ENCODE results near the gene ITIH3.
A peak's percentile ranks its signal among the peaks of the same experiment; 100 is the strongest.

Gene ITIH3

GRCh38 chr3:52779011-52779836 is 15.4 kb upstream of the ITIH3 start:
- H4K91ac ChIP-seq (ENCODE audit: low read depth, low read length) = no peak overlapping the region
- no peak overlapping the region for H2BK12ac ChIP-seq (ENCODE audit: low read length)
- H3K9ac ChIP-seq (ENCODE audit: low read length) = no peak overlapping the region
- no peak overlapping the region for H3K14ac ChIP-seq (ENCODE audit: low read length)
- no peaks in the 10 kb centered on the region for H3K79me2 ChIP-seq (ENCODE audit: control insufficient read depth, insufficient read depth, low read length, poor library complexity)
- WGBS (ENCODE audit: extremely low coverage, insufficient coverage, insufficient read length) = no CpG with 5 or more reads among the region's 11 CpGs
- no peaks in the 10 kb centered on the region for H3K9me3 ChIP-seq (ENCODE audit: insufficient read depth, low read depth, low read length)
- H3K4me2 ChIP-seq (ENCODE audit: low read length) = no peak overlapping the region
- H2AFZ ChIP-seq (ENCODE audit: insufficient read depth, low read length, poor library complexity) = no peak overlapping the region
- no peak overlapping the region for H3K4ac ChIP-seq (ENCODE audit: low read depth, low read length)
- H2BK120ac ChIP-seq (ENCODE audit: insufficient read depth, low read length, poor library complexity) = no peak overlapping the region
- no peaks in the 10 kb centered on the region for H3K79me1 ChIP-seq (ENCODE audit: low read length)
- no peaks in the 10 kb centered on the region for H3K27me3 ChIP-seq (ENCODE audit: insufficient read depth, low read length)
- H3K18ac ChIP-seq (ENCODE audit: low read length) = no peak overlapping the region
- H4K8ac ChIP-seq (ENCODE audit: low read depth, low read length) = no peak overlapping the region
- H3K36me3 ChIP-seq (ENCODE audit: control insufficient read depth in 1 of 2, insufficient read depth in 2 of 2, low read length in 2 of 2) = no peaks in the 10 kb centered on the region
- DNase-seq = peak; percentile 25 to 28
- no peak overlapping the region for H2AK5ac ChIP-seq (ENCODE audit: low read length)
- H4K12ac ChIP-seq (ENCODE audit: low read depth, low read length) = no peak overlapping the region
- H3K23ac ChIP-seq (ENCODE audit: low read length) = no peak overlapping the region
- no peak overlapping the region for H3K27ac ChIP-seq (ENCODE audit: low read depth, low read length)
- H3K4me3 ChIP-seq (ENCODE audit: low read depth, low read length) = no peak overlapping the region
- H2BK5ac ChIP-seq (ENCODE audit: low read depth, low read length, poor library complexity) = no peak overlapping the region
- no peaks in the 10 kb centered on the region for H3K4me1 ChIP-seq (ENCODE audit: control insufficient read depth in 1 of 2, insufficient read depth in 2 of 2, low read length in 2 of 2)

GRCh38 chr3:52779837-52780585 is 14.6 kb upstream of the ITIH3 start:
- H3K14ac ChIP-seq (ENCODE audit: low read length) = no peak overlapping the region
- H2AFZ ChIP-seq (ENCODE audit: insufficient read depth, low read length, poor library complexity) = no peak overlapping the region
- H3K27ac ChIP-seq (ENCODE audit: low read depth, low read length) = no peak overlapping the region
- no CpG with 5 or more reads among the region's 8 CpGs for WGBS (ENCODE audit: extremely low coverage, insufficient coverage, insufficient read length)
- H2BK12ac ChIP-seq (ENCODE audit: low read length) = no peak overlapping the region
- no peak overlapping the region for H3K18ac ChIP-seq (ENCODE audit: low read length)
- H3K23ac ChIP-seq (ENCODE audit: low read length) = no peak overlapping the region
- no peak overlapping the region for H2BK5ac ChIP-seq (ENCODE audit: low read depth, low read length, poor library complexity)
- H3K9me3 ChIP-seq (ENCODE audit: insufficient read depth, low read depth, low read length) = no peaks in the 10 kb centered on the region
- H4K91ac ChIP-seq (ENCODE audit: low read depth, low read length) = no peak overlapping the region
- no peaks in the 10 kb centered on the region for H3K79me2 ChIP-seq (ENCODE audit: control insufficient read depth, insufficient read depth, low read length, poor library complexity)
- H3K36me3 ChIP-seq (ENCODE audit: control insufficient read depth in 1 of 2, insufficient read depth in 2 of 2, low read length in 2 of 2) = no peaks in the 10 kb centered on the region
- H2BK120ac ChIP-seq (ENCODE audit: insufficient read depth, low read length, poor library complexity) = no peak overlapping the region
- H3K27me3 ChIP-seq (ENCODE audit: insufficient read depth, low read length) = no peaks in the 10 kb centered on the region
- no peak overlapping the region for H3K4me2 ChIP-seq (ENCODE audit: low read length)
- H2AK5ac ChIP-seq (ENCODE audit: low read length) = no peak overlapping the region
- H3K4ac ChIP-seq (ENCODE audit: low read depth, low read length) = no peak overlapping the region
- H3K4me3 ChIP-seq (ENCODE audit: low read depth, low read length) = no peak overlapping the region
- no peak overlapping the region for H4K12ac ChIP-seq (ENCODE audit: low read depth, low read length)
- no peak for DNase-seq
- H3K9ac ChIP-seq (ENCODE audit: low read length) = no peak overlapping the region
- H4K8ac ChIP-seq (ENCODE audit: low read depth, low read length) = no peak overlapping the region
- no peaks in the 10 kb centered on the region for H3K79me1 ChIP-seq (ENCODE audit: low read length)
- H3K4me1 ChIP-seq (ENCODE audit: control insufficient read depth in 1 of 2, insufficient read depth in 2 of 2, low read length in 2 of 2) = no peaks in the 10 kb centered on the region

- H3K18ac ChIP-seq (ENCODE audit: low read length) = no peak overlapping the region
- no peak overlapping the region for H2BK5ac ChIP-seq (ENCODE audit: low read depth, low read length, poor library complexity)
- no peak overlapping the region for H2AFZ ChIP-seq (ENCODE audit: insufficient read depth, low read length, poor library complexity)
- H3K4ac ChIP-seq (ENCODE audit: low read depth, low read length) = no peak overlapping the region
- no peak overlapping the region for H2BK120ac ChIP-seq (ENCODE audit: insufficient read depth, low read length, poor library complexity)
- H3K27me3 ChIP-seq (ENCODE audit: insufficient read depth, low read length) = no peaks in the 10 kb centered on the region
- H3K79me1 ChIP-seq (ENCODE audit: low read length) = no peaks in the 10 kb centered on the region
- no peak overlapping the region for H3K9ac ChIP-seq (ENCODE audit: low read length)
- H2BK12ac ChIP-seq (ENCODE audit: low read length) = no peak overlapping the region
- no peak overlapping the region for H3K23ac ChIP-seq (ENCODE audit: low read length)
- H4K12ac ChIP-seq (ENCODE audit: low read depth, low read length) = no peak overlapping the region
- H3K79me2 ChIP-seq (ENCODE audit: control insufficient read depth, insufficient read depth, low read length, poor library complexity) = no peaks in the 10 kb centered on the region
- no peak overlapping the region for H3K27ac ChIP-seq (ENCODE audit: low read depth, low read length)
- H3K4me3 ChIP-seq (ENCODE audit: low read depth, low read length) = no peak overlapping the region
- no peak overlapping the region for H4K8ac ChIP-seq (ENCODE audit: low read depth, low read length)
- H3K4me2 ChIP-seq (ENCODE audit: low read length) = no peak overlapping the region
- WGBS (ENCODE audit: extremely low coverage, insufficient coverage, insufficient read length) = no CpG with 5 or more reads among the region's 13 CpGs
- H4K91ac ChIP-seq (ENCODE audit: low read depth, low read length) = no peak overlapping the region
- no peak overlapping the region for H2AK5ac ChIP-seq (ENCODE audit: low read length)
- no peak overlapping the region for H3K14ac ChIP-seq (ENCODE audit: low read length)
- no peak for DNase-seq
- H3K9me3 ChIP-seq (ENCODE audit: insufficient read depth, low read depth, low read length) = no peaks in the 10 kb centered on the region
- no peaks in the 10 kb centered on the region for H3K4me1 ChIP-seq (ENCODE audit: control insufficient read depth in 1 of 2, insufficient read depth in 2 of 2, low read length in 2 of 2)
- no peaks in the 10 kb centered on the region for H3K36me3 ChIP-seq (ENCODE audit: control insufficient read depth in 1 of 2, insufficient read depth in 2 of 2, low read length in 2 of 2)
These were observed 12.9 kb upstream of the ITIH3 start for GRCh38 chr3:52781741-52782140.

- no peak overlapping the region for H3K27ac ChIP-seq (ENCODE audit: low read depth, low read length)
- H3K9me3 ChIP-seq (ENCODE audit: insufficient read depth, low read depth, low read length) = no peaks in the 10 kb centered on the region
- WGBS (ENCODE audit: extremely low coverage, insufficient coverage, insufficient read length) = no CpG with 5 or more reads among the region's 12 CpGs
- H2AFZ ChIP-seq (ENCODE audit: insufficient read depth, low read length, poor library complexity) = no peak overlapping the region
- H3K4ac ChIP-seq (ENCODE audit: low read depth, low read length) = no peak overlapping the region
- DNase-seq = no peak
- H2AK5ac ChIP-seq (ENCODE audit: low read length) = no peak overlapping the region
- H2BK5ac ChIP-seq (ENCODE audit: low read depth, low read length, poor library complexity) = no peak overlapping the region
- H4K12ac ChIP-seq (ENCODE audit: low read depth, low read length) = no peak overlapping the region
- no peaks in the 10 kb centered on the region for H3K36me3 ChIP-seq (ENCODE audit: control insufficient read depth in 1 of 2, insufficient read depth in 2 of 2, low read length in 2 of 2)
- H2BK12ac ChIP-seq (ENCODE audit: low read length) = no peak overlapping the region
- no peak overlapping the region for H3K23ac ChIP-seq (ENCODE audit: low read length)
- H4K91ac ChIP-seq (ENCODE audit: low read depth, low read length) = no peak overlapping the region
- H3K79me1 ChIP-seq (ENCODE audit: low read length) = no peaks in the 10 kb centered on the region
- H3K79me2 ChIP-seq (ENCODE audit: control insufficient read depth, insufficient read depth, low read length, poor library complexity) = no peaks in the 10 kb centered on the region
- no peaks in the 10 kb centered on the region for H3K27me3 ChIP-seq (ENCODE audit: insufficient read depth, low read length)
- no peak overlapping the region for H4K8ac ChIP-seq (ENCODE audit: low read depth, low read length)
- H2BK120ac ChIP-seq (ENCODE audit: insufficient read depth, low read length, poor library complexity) = no peak overlapping the region
- no peaks in the 10 kb centered on the region for H3K4me1 ChIP-seq (ENCODE audit: control insufficient read depth in 1 of 2, insufficient read depth in 2 of 2, low read length in 2 of 2)
- no peak overlapping the region for H3K4me3 ChIP-seq (ENCODE audit: low read depth, low read length)
- no peak overlapping the region for H3K9ac ChIP-seq (ENCODE audit: low read length)
- H3K14ac ChIP-seq (ENCODE audit: low read length) = no peak overlapping the region
- no peak overlapping the region for H3K4me2 ChIP-seq (ENCODE audit: low read length)
- H3K18ac ChIP-seq (ENCODE audit: low read length) = no peak overlapping the region
These were observed 12.0 kb upstream of the ITIH3 start for GRCh38 chr3:52782412-52783210.
